ENCODE results near the gene FDXR. TPM values are rescaled to one million over a fixed set of nuclear protein-coding genes. Genes with fewer than 3 reads are reported as not detected.
"Not testable (repeated sequence)": the region's sequence is repeated elsewhere in the genome, so short reads cannot be mapped to it uniquely, and the experiment has no call there.

FDXR gene
- total RNA-seq, 1 experiment from 2014 or later, result 29.7 TPM

DNA sequence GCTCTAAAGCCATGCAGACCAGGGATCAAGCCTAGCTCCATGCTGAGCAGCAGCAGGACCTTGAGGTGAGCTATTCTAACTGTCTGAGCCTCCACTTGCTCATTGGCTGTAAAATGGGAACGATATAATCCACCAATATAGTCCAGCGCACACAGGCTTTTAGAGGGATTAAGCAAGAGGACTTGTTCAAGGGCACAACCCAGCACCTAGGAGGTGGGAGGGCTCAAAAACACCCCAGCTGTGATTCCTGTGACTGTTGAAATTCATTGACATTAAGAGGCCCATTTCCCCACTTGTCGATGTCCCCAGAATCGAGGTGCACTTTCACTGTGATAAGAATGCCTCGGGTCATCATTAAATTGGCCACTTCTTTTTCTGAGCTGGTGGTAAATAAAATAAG, 46.1 kb upstream of the FDXR start:
- no peaks in the 10 kb centered on the region for H3K4me1 Mint-ChIP-seq (ENCODE audit: insufficient read depth, unreplicated experiment)
- CTCF ChIA-PET, result interaction anchor here (0.6 to 11.5 kb wide), 2 partner anchors 41 to 493 kb away, joined by 3 to 233 read pairs; no protein-coding TSS in a partner anchor
- no peak overlapping the region for H3K4me3 Mint-ChIP-seq (ENCODE audit: unreplicated experiment)
- H3K36me3 Mint-ChIP-seq (ENCODE audit: insufficient read depth, unreplicated experiment), result no peaks in the 10 kb centered on the region
- H3K27me3 Mint-ChIP-seq (ENCODE audit: insufficient read depth, unreplicated experiment), result peaks cover 9% of the 10 kb centered on the region
- POLR2A ChIA-PET, result interaction anchor here (1.1 kb wide), 1 partner anchor 46 kb away, joined by 4 read pairs; no protein-coding TSS in a partner anchor
- BruUV-seq (replicated peaks), result no TSS peak
- TF ChIP-seq CTCF (IDR thresholded peaks at IDR 0.05; ENCODE audit: unreplicated experiment), result no peak
- H3K9me3 Mint-ChIP-seq (ENCODE audit: unreplicated experiment), result no peaks in the 10 kb centered on the region
- DNase-seq (ENCODE audit: unreplicated experiment), result no peak
- intact Hi-C loops (cut with micrococcal nuclease), result no loop called here
- no peak overlapping the region for H3K27ac Mint-ChIP-seq (ENCODE audit: low read depth, unreplicated experiment)

DNA sequence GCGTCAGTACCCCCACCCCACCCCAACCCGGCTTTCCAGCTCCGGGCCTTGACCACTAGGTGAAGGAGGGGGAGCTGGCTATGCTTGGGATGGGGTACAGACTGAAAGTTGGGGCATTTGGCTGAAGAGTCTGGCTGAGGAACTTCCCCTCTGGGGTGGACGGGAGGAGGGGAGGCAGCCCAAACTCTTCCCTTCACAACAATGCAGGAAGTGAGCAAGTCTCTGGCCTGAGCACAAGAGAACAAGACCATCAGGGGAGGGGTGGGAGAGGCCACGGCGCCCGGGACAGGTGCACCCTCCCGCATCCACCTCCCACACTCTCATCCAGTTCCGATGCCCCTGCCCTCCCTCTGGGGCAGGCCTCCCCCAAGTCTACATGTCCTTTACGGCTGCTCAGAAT, 44.6 kb upstream of the FDXR start:
- ChIA-PET CTCF (interaction anchor here (0.7 kb wide), 1 partner anchor 52 kb away, joined by 4 read pairs; no protein-coding TSS in a partner anchor), POLR2A (interaction anchor here (0.6 kb wide), 1 partner anchor 44 kb away, joined by 3 read pairs; no protein-coding TSS in a partner anchor)
- DNase-seq (ENCODE audit: unreplicated experiment), result no peak
- peaks cover 8% of the 10 kb centered on the region for H3K27me3 Mint-ChIP-seq (ENCODE audit: insufficient read depth, unreplicated experiment)
- TF ChIP-seq CTCF (IDR thresholded peaks at IDR 0.05; ENCODE audit: unreplicated experiment), result no peak
- no peaks in the 10 kb centered on the region for H3K4me1 Mint-ChIP-seq (ENCODE audit: insufficient read depth, unreplicated experiment)
- H3K27ac Mint-ChIP-seq (ENCODE audit: low read depth, unreplicated experiment), result no peak overlapping the region
- no peaks in the 10 kb centered on the region for H3K36me3 Mint-ChIP-seq (ENCODE audit: insufficient read depth, unreplicated experiment)
- H3K9me3 Mint-ChIP-seq (ENCODE audit: unreplicated experiment), result no peaks in the 10 kb centered on the region
- intact Hi-C loops (cut with micrococcal nuclease), result no loop called here
- no TSS peak for BruUV-seq (replicated peaks)
- H3K4me3 Mint-ChIP-seq (ENCODE audit: unreplicated experiment), result no peak overlapping the region

DNA sequence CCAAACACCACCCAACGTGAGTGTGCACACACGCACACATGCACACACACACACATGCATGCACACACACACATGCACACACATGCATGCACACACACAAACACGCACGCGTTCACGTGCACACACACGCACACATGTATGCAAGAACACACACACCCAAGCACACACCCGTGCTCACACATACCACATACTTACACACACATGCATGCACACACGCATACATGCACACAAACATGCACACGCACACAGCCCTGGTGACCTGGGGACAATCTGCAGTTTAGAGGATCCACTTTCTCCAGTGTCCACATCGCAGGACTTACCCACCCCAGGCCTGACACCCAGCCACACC, 44.0 kb upstream of the FDXR start:
- H3K36me3 Mint-ChIP-seq (ENCODE audit: insufficient read depth, unreplicated experiment), result no peaks in the 10 kb centered on the region
- H3K27ac Mint-ChIP-seq (ENCODE audit: low read depth, unreplicated experiment), result no peak overlapping the region
- POLR2A ChIA-PET, result no interaction called here
- H3K4me3 Mint-ChIP-seq (ENCODE audit: unreplicated experiment), result no peak overlapping the region
- intact Hi-C loops (cut with micrococcal nuclease), result no loop called here
- CTCF ChIA-PET, result interaction anchor here (0.6 to 1.2 kb wide), 3 partner anchors 9 to 51 kb away, joined by 3 to 4 read pairs (median 3); no protein-coding TSS in a partner anchor
- H3K27me3 Mint-ChIP-seq (ENCODE audit: insufficient read depth, unreplicated experiment), result peaks cover 8% of the 10 kb centered on the region
- no peaks in the 10 kb centered on the region for H3K4me1 Mint-ChIP-seq (ENCODE audit: insufficient read depth, unreplicated experiment)
- no peak for DNase-seq (ENCODE audit: unreplicated experiment)
- TF ChIP-seq CTCF (IDR thresholded peaks at IDR 0.05; ENCODE audit: unreplicated experiment), result no peak
- no peaks in the 10 kb centered on the region for H3K9me3 Mint-ChIP-seq (ENCODE audit: unreplicated experiment)
- BruUV-seq (replicated peaks), result no TSS peak

DNA sequence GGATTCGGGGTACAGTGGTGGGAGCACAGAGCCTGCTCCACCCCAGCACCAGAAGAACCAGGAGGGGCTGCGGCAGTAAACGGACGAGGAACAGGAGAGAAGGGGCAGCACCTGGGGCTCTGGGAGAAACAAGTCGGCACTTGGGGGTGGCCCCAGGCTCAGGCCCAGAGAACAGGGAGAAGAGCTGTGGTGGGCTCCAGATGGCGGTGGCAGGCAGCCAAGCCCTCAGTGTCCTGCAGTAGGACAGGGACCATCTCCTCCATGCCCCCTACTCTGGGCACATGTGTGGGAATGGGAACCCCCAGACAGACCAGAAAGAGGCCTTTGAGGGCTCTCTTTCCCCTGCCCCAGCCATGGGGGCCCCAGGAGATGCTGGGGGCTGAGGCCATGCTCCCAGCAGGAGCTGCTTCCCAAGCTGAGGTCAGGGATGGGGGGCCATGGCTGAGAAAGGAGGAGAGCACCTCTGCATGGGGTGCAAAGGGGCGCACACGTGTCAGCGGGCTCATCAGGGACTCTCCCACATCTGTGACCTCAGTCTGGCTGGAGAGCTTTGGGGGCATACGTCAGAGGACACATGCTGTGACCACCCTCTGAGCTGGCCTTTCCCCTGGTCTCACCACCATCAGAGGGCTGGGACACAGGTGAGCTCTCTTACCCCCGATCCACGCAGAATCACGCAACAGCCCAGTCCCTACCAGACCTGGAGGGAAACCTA, 43.5 kb upstream of the FDXR start:
- H3K9me3 Mint-ChIP-seq (ENCODE audit: unreplicated experiment), result no peaks in the 10 kb centered on the region
- POLR2A ChIA-PET, result no interaction called here
- H3K27ac Mint-ChIP-seq (ENCODE audit: low read depth, unreplicated experiment), result no peak overlapping the region
- TF ChIP-seq CTCF (IDR thresholded peaks at IDR 0.05; ENCODE audit: unreplicated experiment), result no peak
- no peak for DNase-seq (ENCODE audit: unreplicated experiment)
- peaks cover 8% of the 10 kb centered on the region for H3K27me3 Mint-ChIP-seq (ENCODE audit: insufficient read depth, unreplicated experiment)
- intact Hi-C loops (cut with micrococcal nuclease), result no loop called here
- H3K36me3 Mint-ChIP-seq (ENCODE audit: insufficient read depth, unreplicated experiment), result no peaks in the 10 kb centered on the region
- H3K4me1 Mint-ChIP-seq (ENCODE audit: insufficient read depth, unreplicated experiment), result no peaks in the 10 kb centered on the region
- no TSS peak for BruUV-seq (replicated peaks)
- H3K4me3 Mint-ChIP-seq (ENCODE audit: unreplicated experiment), result no peak overlapping the region
- CTCF ChIA-PET, result interaction anchor here (0.6 to 1.2 kb wide), 2 partner anchors 9 to 42 kb away, joined by 3 read pairs; no protein-coding TSS in a partner anchor

GRCh38 chr17:74911423-74911822, 38.6 kb upstream of the FDXR start:
- POLR2A ChIA-PET, result interaction anchor here (2.3 kb wide), 1 partner anchor 33 kb away, joined by 4 read pairs; no protein-coding TSS in a partner anchor
- CTCF ChIA-PET, result interaction anchor here (0.6 kb wide), 1 partner anchor 19 kb away, joined by 3 read pairs; no protein-coding TSS in a partner anchor
- H3K27ac Mint-ChIP-seq (ENCODE audit: low read depth, unreplicated experiment), result not testable (repeated sequence)

DNA sequence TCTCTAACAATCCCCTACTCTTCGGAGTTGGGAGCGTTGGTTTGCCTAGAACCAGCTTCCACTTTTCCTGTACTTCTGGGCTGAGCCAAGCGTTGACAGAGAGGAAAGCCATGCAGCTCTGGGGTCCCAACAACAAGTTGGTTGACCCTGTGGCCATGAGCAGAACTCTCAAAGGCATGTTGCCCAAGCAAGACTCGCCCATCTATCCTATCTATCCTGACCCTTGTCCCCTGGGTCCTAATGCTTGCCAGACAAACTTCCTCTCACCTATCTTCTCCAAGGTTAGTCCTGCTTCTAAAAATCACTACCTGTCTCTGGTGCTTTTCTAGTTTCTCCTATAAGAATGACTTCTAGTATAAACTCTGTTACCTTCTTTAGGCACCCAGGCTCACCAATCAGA, 36.3 kb upstream of the FDXR start:
- intact Hi-C loops (cut with micrococcal nuclease); H3K4me3 Mint-ChIP-seq (ENCODE audit: unreplicated experiment); BruUV-seq (replicated peaks); H3K27me3 Mint-ChIP-seq (ENCODE audit: insufficient read depth, unreplicated experiment); H3K36me3 Mint-ChIP-seq (ENCODE audit: insufficient read depth, unreplicated experiment); H3K9me3 Mint-ChIP-seq (ENCODE audit: unreplicated experiment); H3K4me1 Mint-ChIP-seq (ENCODE audit: insufficient read depth, unreplicated experiment); H3K27ac Mint-ChIP-seq (ENCODE audit: low read depth, unreplicated experiment); DNase-seq (ENCODE audit: unreplicated experiment); CTCF ChIA-PET: not testable (repeated sequence)
- POLR2A ChIA-PET, result interaction anchor here (0.6 to 0.7 kb wide), 2 partner anchors 36 to 1021 kb away, joined by 3 read pairs; no protein-coding TSS in a partner anchor

More at GRCh38 chr17:74911423-74911822, 38.6 kb upstream of the FDXR start:
- BruUV-seq (replicated peaks); DNase-seq (ENCODE audit: unreplicated experiment); H3K9me3 Mint-ChIP-seq (ENCODE audit: unreplicated experiment); H3K36me3 Mint-ChIP-seq (ENCODE audit: insufficient read depth, unreplicated experiment); H3K4me3 Mint-ChIP-seq (ENCODE audit: unreplicated experiment); H3K27me3 Mint-ChIP-seq (ENCODE audit: insufficient read depth, unreplicated experiment); intact Hi-C loops (cut with micrococcal nuclease); H3K4me1 Mint-ChIP-seq (ENCODE audit: insufficient read depth, unreplicated experiment): not testable (repeated sequence)

Data from MCF 10A (cell line).